Measurements from ENCODE around the gene POU3F1. TPM values are rescaled to one million over a fixed set of nuclear protein-coding genes. Genes with fewer than 3 reads are reported as not detected.

The POU3F1 gene
- total RNA-seq, 4 donors from 2014 or later, result 19.1 to 53.3 (median 35.4) TPM

DNA sequence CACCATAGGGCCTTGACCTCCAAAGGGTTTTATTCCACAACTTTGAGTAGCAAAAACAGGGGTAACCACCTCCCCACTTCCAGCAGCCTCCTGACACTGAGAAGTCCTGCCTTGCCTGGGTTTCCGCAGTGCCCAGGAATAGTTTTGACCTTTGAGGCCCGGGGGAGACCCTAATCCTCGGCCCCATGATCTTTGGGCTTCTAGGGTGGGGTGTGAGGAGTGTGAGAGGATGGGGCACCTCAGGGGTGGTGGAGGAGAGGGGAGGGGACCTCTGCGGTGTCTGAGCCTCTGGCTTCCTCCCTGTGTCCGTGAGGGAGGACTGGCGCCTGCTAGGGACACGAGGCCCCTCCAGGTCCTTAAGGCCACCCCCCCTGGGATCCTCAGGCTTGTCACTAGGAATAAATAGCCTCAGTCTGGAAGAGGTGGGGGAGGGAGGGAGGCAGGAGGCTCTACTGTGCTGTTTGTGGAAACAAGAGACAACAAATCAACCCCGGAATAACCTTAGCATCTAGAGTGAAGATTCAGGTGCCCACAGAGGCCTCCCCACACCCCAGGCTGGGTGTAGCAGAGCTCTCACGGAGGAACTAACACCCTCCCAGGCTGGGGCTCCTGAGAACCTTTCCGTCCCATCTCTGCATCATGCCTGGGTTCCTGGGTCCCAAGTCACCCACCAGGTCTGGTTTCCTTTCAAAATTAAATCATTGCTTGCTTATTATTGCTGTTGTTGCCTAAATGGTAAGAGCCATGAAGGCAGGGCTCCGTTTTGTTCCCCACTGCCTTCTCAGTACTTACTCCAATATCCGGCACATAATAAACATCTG is 40.4 kb downstream of the POU3F1 start:
- 57 to 59% methylated on average over 10 to 12 of the region's 12 CpGs for WGBS, 2 donors
- TF ChIP-seq POLR2A (IDR thresholded peaks at IDR 0.05) (no peak), CTCF (IDR thresholded peaks at IDR 0.05) (no peak)
- no peak overlapping the region for H3K4me3 ChIP-seq (ENCODE audit: low read depth, poor library complexity, severe bottlenecking)
- DNase-seq (ENCODE audit: low spot score in 2 of 2), result peak in 1 of 2 donors; percentile 84
- intact Hi-C loops (cut with DNase I; ENCODE audit: low total_unique reads), result no loop called here

DNA sequence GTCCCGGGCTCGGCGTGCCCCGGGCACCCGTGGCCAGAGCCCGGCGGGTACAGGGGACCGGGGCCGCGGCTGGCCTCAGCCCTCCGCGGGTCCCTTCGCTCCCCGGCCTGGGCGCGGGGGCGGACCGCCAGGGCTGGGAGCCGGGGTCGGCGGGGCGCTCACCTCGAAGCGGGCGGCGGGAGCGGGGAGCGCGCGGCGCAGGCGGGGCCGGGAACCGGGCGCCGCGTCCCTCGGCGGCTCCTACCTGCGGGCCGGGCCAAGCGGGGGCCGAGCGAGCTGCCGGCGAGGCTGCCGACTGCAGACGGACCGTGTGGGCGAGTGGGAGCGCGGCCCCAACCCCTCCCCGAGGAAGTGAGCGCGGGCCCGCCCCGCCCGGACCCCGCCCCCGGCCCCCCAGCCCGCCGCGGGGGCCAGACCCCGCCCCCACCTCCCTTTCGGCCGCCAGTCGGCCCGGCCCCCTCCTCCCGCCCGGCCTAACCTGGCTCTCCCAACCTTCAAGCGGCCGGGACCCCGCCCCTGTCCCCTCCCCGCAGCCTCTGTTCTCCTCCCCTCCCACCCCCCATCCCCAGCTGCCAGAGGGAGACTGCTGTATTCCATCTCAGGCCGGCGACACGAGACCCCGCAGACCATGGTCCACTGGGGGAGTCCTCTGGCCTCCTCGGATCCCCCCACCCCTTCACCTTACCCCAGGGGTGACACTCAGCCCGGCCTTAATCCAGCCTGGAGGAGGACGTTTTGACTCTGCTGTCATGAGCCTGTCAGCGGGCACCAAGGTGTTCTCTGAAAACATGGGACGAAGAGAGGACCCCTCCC is 41.2 kb downstream of the POU3F1 start, which contains the start of gene FHL3:
Gene FHL3 (minus strand): TSS at position 320 of the 813 bp plus-strand sequence. CDS start 6,102 bp downstream, outside the sequence.
- TF ChIP-seq POLR2A (IDR thresholded peaks at IDR 0.05) (no peak), CTCF (IDR thresholded peaks at IDR 0.05) (no peak)
- intact Hi-C loops (cut with DNase I; ENCODE audit: low total_unique reads), result no loop called here
- peak within 1 kb of the TSS; percentile 19 for H3K4me3 ChIP-seq (ENCODE audit: low read depth, poor library complexity, severe bottlenecking)
- WGBS, 2 donors, result 11 to 61% methylated on average over 3 to 18 of the region's 83 CpGs
- peak in 1 of 2 donors; percentile 90 for DNase-seq (ENCODE audit: low spot score in 2 of 2)

GRCh38 chr1:38004284-38005108 is 42.1 kb downstream of the POU3F1 start:
- intact Hi-C loops (cut with DNase I; ENCODE audit: low total_unique reads), result no loop called here
- peak in 1 of 2 donors; percentile 85 for DNase-seq (ENCODE audit: low spot score in 2 of 2)
- H3K4me3 ChIP-seq (ENCODE audit: low read depth, poor library complexity, severe bottlenecking), result peak overlapping the region; percentile 19
- WGBS, 2 donors, result 2 to 4% methylated on average over 26 of the region's 26 CpGs
- TF ChIP-seq CTCF (IDR thresholded peaks at IDR 0.05) (no peak), POLR2A (IDR thresholded peaks at IDR 0.05) (no peak)

GRCh38 chr1:38003261-38004250 is 43.0 kb downstream of the POU3F1 start:
- intact Hi-C loops (cut with DNase I; ENCODE audit: low total_unique reads), result no loop called here
- no peak for TF ChIP-seq CTCF (IDR thresholded peaks at IDR 0.05)
- no peak for TF ChIP-seq POLR2A (IDR thresholded peaks at IDR 0.05)
- WGBS, 2 donors, result 71 to 77% methylated on average over 8 of the region's 8 CpGs
- no peak overlapping the region for H3K4me3 ChIP-seq (ENCODE audit: low read depth, poor library complexity, severe bottlenecking)
- DNase-seq (ENCODE audit: low spot score in 2 of 2), result peak in 1 of 2 donors; percentile 81
